ENCODE measurements around the gene CLPTM1. TPM values are rescaled to one million over a fixed set of nuclear protein-coding genes. Genes with fewer than 3 reads are reported as not detected.

CLPTM1 gene
- total and polyA plus RNA-seq, 9 of the 15 experiments (the other 6 are each of a cell fraction or from before 2014, with no cell fraction given) = 0.37 to 96.0 (median 27.5) TPM

- Histone ChIP-seq H3K9me1 (ENCODE audit: control insufficient read depth, insufficient read depth, low read length) (no peaks in the 10 kb centered on the region), H3K4me2 (ENCODE audit: insufficient read depth, low read length) (no peak within 1 kb of the TSS), H3K9me3 (replicated peaks; ENCODE audit: control insufficient read depth, insufficient read depth, low read depth, low read length) (no peaks in the 10 kb centered on the region), H3K79me2 (ENCODE audit: control insufficient read depth, insufficient read depth, low read length) (no peaks in the 10 kb centered on the region), H3K4me3 (no peak within 1 kb of the TSS), H4K20me1 (replicated peaks; ENCODE audit: control insufficient read depth, insufficient read depth, low read length) (no peaks in the 10 kb centered on the region), H2AFZ (ENCODE audit: low read depth, low read length) (peak within 1 kb of the TSS; percentile 40; the same call in 1 of the 2 replicates), H3K4me1 (replicated peaks in 1 of 2; ENCODE audit: control insufficient read depth in 2 of 2, insufficient read depth in 2 of 2, low read length in 2 of 2) (peaks cover 15 to 30% of the 10 kb centered on the region in 2 experiments; a peak in 4 of 5 replicates), H3K27ac (ENCODE audit: extremely low read depth, low read depth, low read length) (no peak within 1 kb of the TSS), H3K9ac (ENCODE audit: insufficient read depth in 1 of 2, low read depth in 2 of 2, low read length in 2 of 2) (peak within 1 kb of the TSS in 1 of 2 experiments; percentile 59; a peak in 2 of 4 replicates), H3K36me3 (ENCODE audit: control insufficient read depth, insufficient read depth, low read length) (no peaks in the 10 kb centered on the region), H3K27me3 (ENCODE audit: control insufficient read depth in 2 of 2, insufficient read depth in 2 of 2, low read length in 2 of 2) (no peaks in the 10 kb centered on the region)
- ATAC-seq (0 out of 3 replicates have a peak, but pooled peaks have one; percentile 10), FAIRE-seq (no peak), DNase-seq (ENCODE audit: extremely low read depth in 1 of 4, low spot score in 3 of 4) (peak in 3 of 4 experiments; percentile 29 to 42 (median 39))
- 73% methylated on average over 14 of the region's 14 CpGs for WGBS (ENCODE audit: insufficient coverage, low coverage, missing lambda C conversion rate)
- CTCF ChIA-PET (ENCODE audit: low intra/inter-chr PET ratio) = no interaction called here
- POLR2A ChIA-PET = interaction anchor here (0.9 kb wide), 1 partner anchor 13 kb away, joined by 3 read pairs; the partner anchor contains the start of gene CLPTM1
- no peak for TF ChIP-seq MITF (IDR thresholded peaks at IDR 0.05)
- TF ChIP-seq MLLT1 (IDR thresholded peaks at IDR 0.05) = peak in 1 of 2 experiments; percentile 88; a peak in 2 of 4 replicates
- no peak for TF ChIP-seq ETS2 (tag; IDR thresholded peaks at IDR 0.05; ENCODE audit: borderline replicate concordance, poor library complexity, severe bottlenecking)
- TF ChIP-seq THRAP3 (IDR thresholded peaks at IDR 0.05; ENCODE audit: borderline replicate concordance) = 0 out of 2 replicates have a peak, but pooled peaks have one; percentile 72
- TF ChIP-seq EGR1 (conservative IDR thresholded peaks at IDR 0.05) = peak; percentile 15; the same call in 1 of the 2 replicates
- TF ChIP-seq ETS1 (conservative IDR thresholded peaks at IDR 0.05; ENCODE audit: control insufficient read depth, low read depth, low read length) = no peak
- TF ChIP-seq PHF20 (IDR thresholded peaks at IDR 0.05; ENCODE audit: partially characterized antibody) = peak; percentile 13
- TF ChIP-seq HSF4 (CRISPR knock-in tag; IDR thresholded peaks at IDR 0.05; ENCODE audit: borderline replicate concordance) = no peak
- TF ChIP-seq ZNF830 (CRISPR knock-in tag; IDR thresholded peaks at IDR 0.05) = no peak
- no peak for TF ChIP-seq HOMEZ (CRISPR knock-in tag; IDR thresholded peaks at IDR 0.05)
- TF ChIP-seq HMBOX1 (IDR thresholded peaks at IDR 0.05) = no peak
- intact Hi-C loops (cut with micrococcal nuclease) (no loop called here), in situ Hi-C loops (cut with MboI) (no loop called here)
- BruUV-seq (replicated peaks) = no TSS peak
These were observed 13.1 kb upstream of the CLPTM1 start, which contains the start of gene APOC4 for GRCh38 chr19:44942067-44942571. Gene APOC4, plus strand, starts transcription at chr19:44942237. Its CDS starts 41 bp downstream, at chr19:44942278.

All from K562 (cell line).